GM21619 (cell line): ENCODE measurements around the gene CCL28.
"Not testable (repeated sequence)": the region's sequence is repeated elsewhere in the genome, so short reads cannot be mapped to it uniquely, and the experiment has no call there.

Experiments
- ATAC-seq: cut with Tn5 transposase; IDR thresholded peaks from one replicate; pipeline ENCODE4 v1.9.1; 2021; ENCODE audit not compliant: unreplicated experiment

CCL28 gene

DNA sequence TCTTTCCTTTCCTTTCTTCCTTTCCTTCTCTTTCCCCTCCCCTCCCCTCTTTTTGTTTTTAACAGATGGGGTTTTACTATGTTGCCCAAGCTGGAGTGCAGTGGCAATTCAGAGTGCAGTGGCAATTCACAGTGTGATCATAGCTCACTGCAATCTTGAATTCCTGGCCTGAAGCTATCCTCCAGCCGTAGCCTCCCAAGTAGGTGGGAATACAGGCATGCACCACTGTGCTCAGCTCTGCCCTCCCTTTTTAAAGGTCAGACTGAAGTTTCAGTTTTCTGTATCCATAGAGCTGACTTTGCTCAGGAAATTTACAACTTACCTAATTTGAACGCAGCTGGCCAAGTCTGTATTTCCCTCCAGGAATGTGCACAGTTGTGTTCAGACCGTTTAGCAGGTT is 696 bp downstream of the CCL28 start:
- ATAC-seq = no peak

DNA sequence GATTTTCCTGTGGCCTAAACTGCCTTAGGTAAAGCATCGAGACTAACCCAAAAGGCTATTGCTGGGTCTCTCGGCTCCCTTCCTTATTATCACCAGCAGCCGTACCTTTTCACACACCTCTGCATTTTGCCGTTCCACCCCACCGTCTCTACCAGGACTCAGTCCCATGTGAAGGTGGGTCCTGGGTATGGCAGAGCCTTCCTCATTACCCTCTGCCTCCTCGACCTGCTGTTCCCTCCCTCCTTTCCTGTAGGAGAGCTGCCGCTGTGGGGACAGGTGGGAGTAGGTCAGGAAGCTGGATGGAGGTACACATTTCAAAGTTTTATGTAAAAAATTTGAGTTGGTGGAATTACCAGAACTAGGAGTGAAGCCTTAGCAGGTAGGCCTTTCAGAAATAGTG is 1.8 kb downstream of the CCL28 start:
- no peak for ATAC-seq

DNA sequence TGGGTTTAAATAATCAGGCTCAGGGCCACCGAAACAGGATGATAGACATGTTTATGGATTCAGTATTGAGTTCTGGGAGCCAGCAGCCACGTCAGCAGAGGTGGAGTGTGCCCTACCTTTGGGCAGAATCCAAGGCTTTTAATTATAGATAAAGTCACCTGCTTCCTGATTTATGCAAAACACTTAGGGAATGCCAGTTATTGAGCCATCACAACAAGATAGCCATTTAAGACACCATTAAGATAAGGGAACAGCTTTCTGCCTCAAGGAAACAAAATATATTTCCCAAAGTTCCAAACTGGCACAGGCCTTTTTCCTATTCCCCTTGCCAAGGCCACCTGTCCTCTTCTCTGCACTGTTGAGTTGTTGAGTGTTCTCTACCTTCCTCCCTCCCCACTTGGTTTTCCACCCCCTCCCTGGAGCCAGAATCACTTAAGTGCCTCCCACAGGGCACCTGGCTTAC is 2.4 kb downstream of the CCL28 start:
- no peak for ATAC-seq

DNA sequence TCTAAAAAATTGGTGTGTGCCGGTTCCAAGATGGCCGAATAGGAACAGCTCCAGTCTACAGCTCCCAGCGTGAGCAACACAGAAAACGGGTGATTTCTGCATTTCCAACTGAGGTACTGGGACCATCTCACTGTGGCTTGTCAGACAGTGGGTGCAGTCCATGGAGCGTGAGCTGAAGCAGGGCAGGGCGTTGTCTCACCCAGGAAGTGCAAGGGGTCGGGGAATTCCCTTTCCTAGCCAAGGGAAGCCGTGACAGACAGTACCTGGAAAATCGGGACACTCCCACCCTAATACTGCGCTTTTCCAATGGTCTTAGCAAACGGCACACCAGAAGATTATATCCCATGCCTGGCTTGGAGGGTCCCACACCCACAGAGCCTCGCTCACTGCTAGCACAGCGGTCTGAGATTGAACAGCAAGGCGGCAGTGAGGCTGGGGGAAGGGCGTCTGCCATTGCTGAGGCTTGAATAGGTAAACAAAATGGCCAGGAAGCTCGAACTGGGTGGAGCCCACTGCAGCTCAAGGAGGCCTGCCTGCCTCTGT is 9.6 kb downstream of the CCL28 start:
- ATAC-seq = not testable (repeated sequence)

DNA sequence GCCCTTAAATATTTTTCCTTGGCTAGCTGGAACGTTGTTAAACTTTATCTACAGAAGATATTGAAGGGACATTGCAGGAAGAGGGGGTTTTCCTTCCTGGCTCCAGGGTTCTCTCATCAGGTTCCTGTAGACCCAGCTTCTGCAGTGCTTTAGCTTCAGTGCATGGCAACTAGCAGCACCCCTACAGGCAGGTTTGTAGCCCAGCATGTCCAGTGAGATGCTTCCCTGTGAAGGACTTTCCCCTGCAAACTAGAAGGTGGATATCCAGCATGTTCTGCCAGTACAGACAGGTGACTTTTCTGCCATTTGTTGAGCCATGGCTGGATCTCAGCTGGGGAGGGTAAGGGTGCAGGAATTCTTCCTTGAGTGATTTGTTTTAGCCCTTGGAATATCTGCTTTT is 10.4 kb downstream of the CCL28 start:
- no peak for ATAC-seq

DNA sequence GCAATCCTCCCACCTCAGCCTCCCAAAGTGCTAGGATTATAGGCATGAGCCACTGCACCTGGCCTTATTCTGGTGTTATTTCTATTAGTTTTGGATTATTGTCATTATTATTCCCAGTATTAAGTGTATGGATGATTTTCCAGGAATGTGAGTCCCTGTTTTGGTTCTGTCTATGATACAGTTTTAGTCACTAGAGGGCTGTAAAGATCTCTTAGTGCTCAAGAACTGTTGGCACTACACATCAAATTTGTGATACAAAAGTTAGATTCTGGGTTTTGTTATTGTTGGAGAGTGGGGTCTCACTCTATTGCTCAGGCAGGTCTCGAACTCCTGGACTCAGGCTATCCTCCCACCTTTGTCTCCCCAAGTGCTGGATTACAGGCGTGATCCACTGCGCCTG is 12.1 kb downstream of the CCL28 start:
- no peak for ATAC-seq

DNA sequence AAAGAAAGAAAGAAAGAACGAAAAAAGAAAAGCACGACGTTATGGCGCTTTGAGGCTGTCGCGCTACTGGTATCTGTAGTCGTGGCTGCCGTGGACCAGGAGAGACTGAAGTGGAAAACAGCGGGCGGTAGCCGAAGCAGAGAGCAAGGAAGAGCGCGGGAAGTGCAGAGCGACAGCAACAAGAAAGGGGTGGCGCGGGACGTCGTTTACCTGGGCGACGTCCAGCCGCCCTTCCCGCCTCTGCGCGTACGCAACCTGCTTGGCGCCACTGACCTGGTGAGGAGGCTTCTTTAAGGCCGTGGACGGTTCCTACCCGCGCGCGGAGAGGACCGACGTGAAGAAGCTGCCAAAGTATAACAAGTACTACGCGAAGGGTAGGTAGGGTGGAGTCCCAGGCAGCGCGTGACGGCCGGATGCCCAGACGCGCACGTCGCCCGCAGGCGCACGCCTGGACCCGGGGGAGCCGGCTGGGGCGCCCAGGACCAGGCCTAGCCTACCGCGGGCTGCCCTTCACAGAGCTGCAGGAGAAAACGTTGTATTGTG is 15.4 kb downstream of the CCL28 start:
- peak; percentile 97 for ATAC-seq

DNA sequence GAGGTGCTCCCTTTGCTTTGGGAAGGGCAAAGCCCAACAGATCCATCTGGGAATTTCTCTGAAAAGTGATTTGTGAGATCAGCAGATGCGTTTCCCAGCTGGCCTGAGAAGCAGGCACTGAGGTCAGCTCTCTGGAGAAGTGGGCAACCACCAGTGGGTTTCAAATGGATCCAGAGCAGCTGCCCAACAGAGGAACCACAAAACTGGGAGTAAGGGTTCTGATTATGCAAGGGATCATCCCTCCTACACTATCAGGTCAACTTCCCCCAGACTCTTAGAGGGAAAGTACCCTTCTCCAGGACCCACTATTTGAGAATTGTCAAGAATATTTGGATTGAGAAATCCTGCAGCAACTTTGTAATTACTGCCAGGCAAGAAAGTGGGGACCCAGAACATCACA is 21.7 kb downstream of the CCL28 start:
- ATAC-seq = no peak

DNA sequence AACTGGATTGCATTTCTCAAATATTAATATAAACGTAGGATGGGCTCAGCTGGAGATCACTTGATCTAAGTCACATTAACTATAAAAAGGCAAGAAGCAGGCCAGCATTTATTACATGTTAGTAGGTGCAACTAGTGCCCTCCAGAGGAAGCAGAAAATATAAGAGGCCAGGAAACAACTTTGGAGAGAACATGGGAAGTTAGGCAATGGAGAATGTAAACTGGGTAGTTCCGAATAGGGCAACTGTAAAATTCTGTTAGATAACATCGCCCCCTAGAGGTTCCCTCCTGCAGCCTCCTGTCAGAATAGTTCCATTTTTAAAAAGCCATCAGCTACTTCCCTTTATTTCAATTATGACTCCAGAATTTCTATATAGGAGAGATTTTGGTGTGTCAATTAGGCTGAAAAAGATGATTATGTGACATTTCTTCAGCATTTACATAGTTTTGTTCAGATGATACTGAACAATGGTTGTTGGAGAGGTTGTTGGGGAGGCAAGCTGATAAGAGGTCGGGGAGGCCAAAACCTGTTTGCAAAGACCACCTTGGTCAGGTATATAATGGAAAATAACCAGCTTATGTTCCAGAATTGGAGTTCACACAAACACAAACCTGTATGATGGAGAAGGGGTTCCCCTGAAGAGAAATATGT is 22.4 kb downstream of the CCL28 start:
- ATAC-seq = peak; percentile 61

DNA sequence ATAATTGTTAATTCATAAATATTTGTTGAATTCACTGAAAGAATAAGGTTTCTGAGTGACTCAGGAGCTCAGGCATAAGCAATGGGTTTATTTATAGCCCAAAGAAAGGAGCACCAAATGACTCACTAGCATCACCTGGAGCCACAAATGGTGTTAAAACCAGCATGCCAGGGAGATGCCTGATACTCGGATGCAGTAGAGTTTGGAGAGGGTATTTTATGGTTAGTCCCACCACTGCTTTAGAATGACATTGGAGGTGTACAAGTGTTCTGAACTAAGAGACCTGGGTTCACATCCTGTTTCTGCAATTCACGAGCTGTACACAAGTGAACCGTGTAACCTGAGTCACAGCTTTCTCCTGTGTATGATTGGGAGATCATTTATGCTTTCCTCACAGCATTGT is 25.2 kb downstream of the CCL28 start:
- peak; percentile 57 for ATAC-seq

DNA sequence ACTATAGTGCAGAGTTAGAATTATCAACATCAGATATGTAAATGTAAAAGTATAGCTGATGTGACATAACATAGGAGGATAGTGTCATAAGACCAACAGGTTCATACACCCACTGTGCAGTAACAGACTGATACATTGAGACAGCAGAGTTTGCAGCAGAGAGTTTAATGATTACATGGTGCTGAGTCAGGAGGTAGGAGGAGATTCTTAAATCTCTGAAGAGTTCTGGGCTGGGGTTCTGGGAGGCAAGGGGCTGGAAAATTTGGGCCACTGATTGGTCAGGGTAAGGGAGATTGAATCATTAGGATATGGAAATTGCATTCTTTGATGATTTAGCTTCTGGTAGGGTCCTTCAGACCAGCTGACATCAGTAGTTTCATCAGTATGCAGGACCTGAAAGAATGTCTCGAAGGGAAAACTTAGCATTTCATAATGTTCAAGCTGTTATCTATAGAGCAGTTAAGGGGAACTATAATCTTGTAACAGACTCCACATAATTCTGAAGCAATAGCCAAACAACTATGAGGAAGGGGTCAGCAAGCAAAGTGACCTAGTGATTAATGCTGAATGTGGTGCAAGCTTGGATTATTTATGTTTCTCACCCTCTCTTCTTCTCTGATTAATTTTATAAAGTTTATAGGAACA is 35.6 kb downstream of the CCL28 start:
- ATAC-seq = no peak

DNA sequence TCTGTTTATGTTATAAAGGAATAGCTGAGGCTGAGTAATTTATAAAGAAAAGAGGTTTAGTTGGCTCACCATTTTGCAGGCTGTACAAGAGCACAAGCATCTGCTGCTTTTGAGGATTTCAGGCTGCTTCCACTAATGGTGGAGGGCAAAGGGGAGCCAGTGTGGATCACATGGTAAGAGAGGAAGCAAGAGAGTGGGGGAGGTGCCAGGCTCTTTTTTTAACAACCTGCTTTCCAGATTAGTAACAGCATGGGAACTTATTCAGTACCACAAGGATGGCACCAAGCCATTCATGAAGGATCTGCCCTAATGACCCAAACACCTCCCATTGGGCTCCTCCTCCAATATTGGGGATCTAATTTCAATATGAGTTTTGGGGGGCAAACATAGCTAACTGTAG is 40.4 kb downstream of the CCL28 start:
- no peak for ATAC-seq

DNA sequence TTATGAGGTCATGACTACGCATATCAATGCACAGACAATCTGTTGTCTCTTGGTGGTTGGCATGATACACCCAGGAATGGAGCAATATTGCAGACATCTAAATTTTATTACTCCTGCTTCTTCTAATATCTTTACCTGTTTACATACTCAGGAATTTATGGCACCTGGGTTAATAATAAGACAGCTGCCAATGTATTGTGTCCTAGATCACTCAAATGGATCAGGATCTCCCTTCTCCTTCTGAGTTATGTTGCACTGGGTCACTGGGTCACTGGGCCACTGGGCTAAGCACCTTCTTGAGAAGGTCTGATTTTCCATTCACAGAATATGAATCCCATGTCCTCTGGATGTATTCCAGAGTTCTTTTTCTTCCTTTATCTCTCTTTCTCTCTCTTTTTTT is 41.8 kb downstream of the CCL28 start:
- ATAC-seq = no peak

DNA sequence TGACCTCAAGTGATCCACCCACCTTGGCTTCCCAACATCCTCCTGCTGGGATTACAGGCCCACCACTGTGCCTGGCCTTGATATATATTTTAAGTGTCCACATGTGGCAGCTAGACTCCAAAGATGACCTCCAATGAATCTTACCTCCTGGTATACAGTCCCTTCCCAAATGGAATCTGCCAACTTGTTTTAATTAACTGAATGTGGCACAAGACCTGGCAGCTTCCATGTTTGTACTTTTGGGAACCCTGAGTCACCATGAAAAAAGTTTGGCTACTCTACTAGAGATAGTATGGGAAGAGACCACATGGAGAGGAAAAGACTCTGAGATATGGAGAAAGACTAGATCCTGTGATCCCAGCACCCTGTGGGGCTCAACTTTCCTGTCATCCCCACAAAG is 42.5 kb downstream of the CCL28 start:
- ATAC-seq = no peak

DNA sequence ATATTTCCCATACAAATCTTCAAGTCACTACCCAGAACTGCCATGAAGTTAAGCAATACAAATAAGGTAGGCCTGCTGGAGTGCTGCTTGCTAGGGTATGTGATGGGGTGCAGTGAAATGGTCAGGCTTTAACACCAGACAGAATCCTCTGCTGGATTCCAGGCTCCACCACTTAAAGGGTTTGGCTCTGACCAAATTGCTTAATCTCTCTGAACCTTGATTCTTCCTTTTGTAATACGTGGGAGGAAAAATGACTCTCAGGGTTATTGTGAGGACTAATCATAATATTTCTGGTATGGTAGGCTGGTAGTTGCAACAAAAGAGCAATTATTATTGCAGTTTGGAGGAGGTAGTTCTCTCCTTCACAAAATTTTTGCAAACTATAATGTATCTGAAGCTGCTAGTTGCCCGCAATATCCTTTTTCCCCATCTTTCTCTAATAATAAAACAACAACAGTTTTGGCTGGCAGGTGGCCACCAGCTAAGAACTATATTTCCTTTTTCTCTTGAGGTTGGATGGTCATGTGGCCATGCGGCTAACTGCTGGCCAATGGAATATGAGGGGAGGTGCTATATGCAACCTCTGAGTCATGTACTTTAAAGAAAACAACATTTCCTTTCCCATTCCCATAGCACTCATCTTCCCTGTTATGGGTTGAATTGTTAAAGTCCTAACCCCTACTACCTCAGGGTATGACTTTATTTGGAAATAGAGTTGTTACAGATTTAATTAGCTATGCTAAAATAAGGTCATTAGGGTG is 44.1 kb downstream of the CCL28 start:
- ATAC-seq = no peak

DNA sequence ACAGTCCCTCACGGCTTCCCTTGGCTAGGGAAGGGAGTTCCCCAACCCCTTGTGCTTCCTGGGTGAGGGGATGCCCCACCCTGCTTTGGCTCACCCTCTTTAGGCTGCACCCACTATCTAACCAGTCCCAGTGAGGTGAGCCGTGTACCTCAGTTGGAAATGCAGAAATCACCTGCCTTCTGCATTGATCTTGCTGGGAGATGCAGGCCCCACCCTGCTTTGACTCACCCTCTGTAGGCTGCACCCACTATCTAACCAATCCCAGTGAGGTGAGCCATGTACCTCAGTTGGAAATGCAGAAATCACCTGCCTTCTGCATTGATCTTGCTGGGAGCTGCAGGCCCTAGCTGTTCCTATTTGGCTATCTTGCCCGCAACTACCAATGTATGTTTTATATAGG is 44.7 kb downstream of the CCL28 start:
- ATAC-seq = no peak

DNA sequence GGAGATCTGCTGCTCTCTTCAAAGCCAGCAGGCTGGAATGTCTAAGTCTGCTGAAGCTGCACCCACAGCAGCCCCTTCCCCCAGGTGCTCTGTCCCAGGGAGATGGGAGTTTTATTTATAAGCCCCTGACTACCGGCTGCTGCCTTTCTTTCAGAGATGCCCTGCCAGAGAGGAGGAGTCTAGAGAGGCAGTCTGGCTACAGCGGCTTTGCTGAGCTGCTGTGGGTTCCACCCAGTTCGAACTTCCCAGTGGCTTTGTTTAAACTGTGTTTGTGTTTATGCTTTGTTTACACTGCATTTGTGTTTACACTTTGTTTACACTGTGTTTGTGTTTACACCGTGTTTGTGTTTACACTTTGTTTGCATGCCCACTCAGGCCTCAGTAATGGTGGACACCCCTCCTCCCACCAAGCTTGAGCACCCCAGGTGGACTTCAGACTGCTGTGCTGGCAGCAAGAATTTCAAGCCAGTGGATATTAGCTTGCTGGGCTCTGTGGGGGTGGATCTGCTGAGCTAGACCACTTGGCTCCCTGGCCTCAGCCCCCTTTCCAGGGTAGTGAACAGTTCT is 45.4 kb downstream of the CCL28 start:
- not testable (repeated sequence) for ATAC-seq

DNA sequence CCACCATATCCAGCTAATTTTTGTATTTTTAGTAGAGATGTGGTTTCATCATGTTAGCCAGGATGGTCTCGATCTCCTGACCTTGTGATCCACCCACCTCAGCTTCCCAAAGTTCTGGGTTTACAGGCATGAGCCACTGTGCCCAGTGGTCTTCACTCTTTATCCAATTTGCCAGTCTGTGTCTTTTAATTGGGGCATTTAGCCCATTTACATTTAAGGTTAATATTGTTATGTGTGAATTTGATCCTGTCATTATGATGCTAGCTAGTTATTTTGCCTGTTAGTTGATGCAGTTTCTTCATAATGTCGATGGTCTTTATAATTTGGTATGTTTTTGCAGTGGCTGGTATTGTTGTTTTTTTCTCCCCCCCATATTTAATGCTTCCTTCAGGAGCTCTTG is 47.0 kb downstream of the CCL28 start:
- not testable (repeated sequence) for ATAC-seq

DNA sequence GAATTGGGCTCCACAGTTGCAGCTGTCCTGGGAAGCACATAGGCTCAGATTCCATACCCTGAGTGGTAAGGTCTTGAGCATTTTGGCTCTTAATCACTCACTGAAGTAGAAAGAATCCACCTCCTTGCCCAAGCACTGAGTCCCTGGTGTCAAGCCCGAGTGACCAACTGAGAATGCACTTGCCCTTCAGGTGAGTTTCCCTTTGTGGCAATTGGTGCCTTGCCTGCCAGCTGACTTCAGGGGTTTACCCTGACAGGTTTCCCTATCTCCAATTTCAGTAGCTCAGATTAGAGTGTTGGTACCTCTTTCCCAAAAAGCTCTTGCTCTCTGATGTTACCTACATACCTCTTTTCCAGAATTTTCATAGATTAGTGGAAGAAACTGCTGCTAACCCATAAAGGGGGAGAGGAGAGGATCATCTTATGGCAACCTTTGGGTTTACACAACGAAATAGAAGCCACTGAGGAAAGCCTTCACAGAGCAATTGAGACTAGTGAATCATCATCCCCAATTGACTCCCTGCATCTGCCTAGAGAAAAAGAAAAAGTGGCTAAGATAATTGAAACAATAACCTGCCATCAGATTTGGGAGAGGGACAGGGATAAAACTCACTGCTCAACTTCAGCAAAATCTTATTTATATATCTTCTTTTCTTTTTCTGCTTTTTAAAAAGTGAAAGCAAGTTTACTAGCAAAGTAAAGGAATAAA is 48.6 kb downstream of the CCL28 start:
- ATAC-seq = no peak

DNA sequence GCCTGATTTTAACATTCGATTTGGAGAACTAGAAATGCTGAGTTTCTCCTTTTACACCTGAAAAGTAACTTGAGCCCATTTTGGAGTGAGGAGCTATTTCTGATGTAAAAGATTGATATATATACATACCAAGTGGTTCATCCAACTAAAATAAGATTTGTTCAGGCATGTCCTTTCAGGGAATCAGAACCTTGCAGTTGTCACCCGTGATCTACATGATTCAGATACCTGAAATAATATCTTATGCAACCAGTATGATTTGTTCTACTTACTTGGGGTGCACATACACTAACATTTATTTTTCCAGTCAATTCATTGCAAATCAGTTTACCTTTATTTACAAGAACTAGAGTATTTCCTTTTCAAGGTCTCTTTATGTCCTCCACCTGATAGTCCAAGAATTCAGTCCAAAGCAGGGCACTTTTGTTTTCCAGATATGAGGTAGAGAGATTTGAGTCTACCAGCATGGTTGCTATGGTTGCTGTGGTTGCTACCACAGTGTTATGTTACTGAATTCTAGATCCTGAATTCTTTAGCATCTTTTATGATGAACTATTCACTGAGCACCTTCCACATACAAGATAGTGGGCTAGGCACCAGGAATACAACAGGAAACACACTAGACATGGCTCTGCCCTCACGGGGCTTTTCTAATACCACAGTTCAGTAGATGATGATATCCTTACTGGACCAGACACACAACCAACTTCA is 49.3 kb downstream of the CCL28 start:
- no peak for ATAC-seq
